Measurements from ENCODE around the gene NUP58.

DNA sequence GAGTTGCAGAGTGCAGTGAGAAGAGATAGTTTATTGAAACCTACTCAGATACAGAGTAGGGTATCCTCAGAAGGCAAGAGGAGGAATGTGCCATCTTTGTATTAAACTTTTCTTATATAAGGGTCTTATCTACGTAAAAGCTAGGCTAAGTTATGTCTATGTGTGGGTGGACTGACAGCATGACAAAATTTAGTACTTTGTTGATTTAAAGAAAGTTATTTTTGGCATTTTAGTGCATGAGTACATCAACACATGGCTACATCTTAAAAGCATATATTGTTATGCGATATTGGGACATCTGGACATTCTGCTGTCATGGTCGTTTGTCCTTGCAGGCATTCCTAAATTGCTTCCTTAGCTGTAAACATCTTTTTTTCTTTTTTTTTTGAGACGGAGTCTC, 51.4 kb downstream of the NUP58 start:
- TF ChIP-seq POLR2A (IDR thresholded peaks at IDR 0.05) (no peak), CTCF (IDR thresholded peaks at IDR 0.05) (no peak)
